HG03571 (cell line): ENCODE results near the gene SCN2A.
"Not testable (repeated sequence)": the region's sequence is repeated elsewhere in the genome, so short reads cannot be mapped to it uniquely, and the experiment has no call there.

Source experiments
- ATAC-seq: cut with Tn5 transposase; IDR thresholded peaks from one replicate; pipeline ENCODE4 v1.9.1; 2021; ENCODE audit not compliant: unreplicated experiment

SCN2A gene

GRCh38 chr2:165312999-165313398, 73.8 kb downstream of the SCN2A start:
- no peak for ATAC-seq

- ATAC-seq = no peak
Observed at GRCh38 chr2:165313509-165313908, 74.3 kb downstream of the SCN2A start.

- ATAC-seq = no peak
Observed at GRCh38 chr2:165328272-165328671, 89.1 kb downstream of the SCN2A start.

- ATAC-seq = not testable (repeated sequence)
Observed at GRCh38 chr2:165344276-165344675, 105.1 kb downstream of the SCN2A start.

- ATAC-seq = no peak
Observed at GRCh38 chr2:165348441-165348840, 109.2 kb downstream of the SCN2A start.

- no peak for ATAC-seq
Observed at GRCh38 chr2:165349181-165349580, 110.0 kb downstream of the SCN2A start.

GRCh38 chr2:165357758-165358157, 118.5 kb downstream of the SCN2A start:
- ATAC-seq = no peak

- no peak for ATAC-seq
Observed at GRCh38 chr2:165361514-165361913, 122.3 kb downstream of the SCN2A start.

- no peak for ATAC-seq
Observed at GRCh38 chr2:165369131-165369897, 130.1 kb downstream of the SCN2A start.

GRCh38 chr2:165369898-165370296, 130.7 kb downstream of the SCN2A start:
- no peak for ATAC-seq

- ATAC-seq = no peak
Observed at GRCh38 chr2:165371356-165371755, 132.1 kb downstream of the SCN2A start.

- ATAC-seq = no peak
Observed at GRCh38 chr2:165373278-165374010, 134.2 kb downstream of the SCN2A start.

GRCh38 chr2:165376571-165376975, 137.4 kb downstream of the SCN2A start:
- no peak for ATAC-seq

- ATAC-seq = no peak
Observed at GRCh38 chr2:165382362-165382761, 143.1 kb downstream of the SCN2A start.

GRCh38 chr2:165390875-165391274, 151.7 kb downstream of the SCN2A start:
- no peak for ATAC-seq

GRCh38 chr2:165391791-165392190, 152.6 kb downstream of the SCN2A start:
- ATAC-seq = no peak

- ATAC-seq = not testable (repeated sequence)
Observed at GRCh38 chr2:165398603-165399002, 159.4 kb downstream of the SCN2A start.

- peak; percentile 62 for ATAC-seq
Observed at GRCh38 chr2:165401285-165401852, 162.2 kb downstream of the SCN2A start.

- ATAC-seq = no peak
Observed at GRCh38 chr2:165402162-165402561, 162.9 kb downstream of the SCN2A start.

GRCh38 chr2:165406173-165406572, 167.0 kb downstream of the SCN2A start:
- ATAC-seq = no peak

- ATAC-seq = no peak
Observed at GRCh38 chr2:165407466-165407865, 168.3 kb downstream of the SCN2A start.

GRCh38 chr2:165408186-165408585, 169.0 kb downstream of the SCN2A start:
- ATAC-seq = no peak
